Mesendoderm (in vitro differentiated cells): ENCODE data around the gene SLC24A4.
A peak's percentile ranks its signal among the peaks of the same experiment; 100 is the strongest.

Experiments
- DNase-seq: peaks from one replicate; pipeline ENCODE4 v3.0.0; 2013
- H2AK5ac ChIP-seq: 2 replicates; pipeline ENCODE4 v1.6.1; 2013; ENCODE audit warnings: low read length, inconsistent platforms
- H2BK120ac ChIP-seq: 2 replicates; pipeline ENCODE4 v1.6.1; 2013; ENCODE audit warnings: low read depth, mild to moderate bottlenecking, low read length, moderate library complexity, mixed read lengths
- H2BK15ac ChIP-seq: replicated peaks from 2 replicates; pipeline ENCODE4 v1.6.1; 2013; ENCODE audit warnings: low read depth, mild to moderate bottlenecking, moderate library complexity
- H2BK5ac ChIP-seq: 2 replicates; pipeline ENCODE4 v1.6.1; 2013; ENCODE audit warnings: low read length, inconsistent platforms
- H3K18ac ChIP-seq: 2 replicates; pipeline ENCODE4 v1.6.1; 2013; ENCODE audit warnings: mild to moderate bottlenecking, low read length, mixed read lengths
- H3K23ac ChIP-seq: one replicate; pipeline ENCODE4 v1.6.1; 2013; ENCODE audit warnings: low read length
- H3K27ac ChIP-seq: 2 replicates; pipeline ENCODE4 v1.5.1; 2013; ENCODE audit warnings: low read depth, mild to moderate bottlenecking, inconsistent platforms, low read length, moderate library complexity
- H3K27me3 ChIP-seq: 2 replicates; pipeline ENCODE4 v1.6.1; 2013; ENCODE audit warnings: low read length, control low read depth, mild to moderate bottlenecking, inconsistent platforms; ENCODE audit not compliant: insufficient read depth, poor library complexity
- H3K36me3 ChIP-seq: 2 replicates; pipeline ENCODE4 v1.6.1; 2013; ENCODE audit warnings: low read length, inconsistent platforms; ENCODE audit not compliant: control insufficient read depth, insufficient read depth
- H3K4ac ChIP-seq: one replicate; pipeline ENCODE4 v1.6.1; 2013; ENCODE audit warnings: low read depth, mild to moderate bottlenecking, low read length, moderate library complexity
- H3K4me1 ChIP-seq: 2 replicates; pipeline ENCODE4 v1.6.1; 2013; ENCODE audit warnings: low read depth, low read length, inconsistent platforms; ENCODE audit not compliant: control insufficient read depth
- H3K4me2 ChIP-seq: 2 replicates; pipeline ENCODE4 v1.6.1; 2013; ENCODE audit warnings: low read length
- H3K4me3 ChIP-seq: 2 replicates; pipeline ENCODE4 v1.5.1; 2013; ENCODE audit warnings: mild to moderate bottlenecking, low read length
- H3K56ac ChIP-seq: one replicate; pipeline ENCODE4 v1.6.1; 2013; ENCODE audit warnings: low read length
- H3K79me1 ChIP-seq: 2 replicates; pipeline ENCODE4 v1.6.1; 2013; ENCODE audit warnings: low read length, inconsistent platforms
- H3K79me2 ChIP-seq: 2 replicates; pipeline ENCODE4 v1.6.1; 2013; ENCODE audit warnings: mild to moderate bottlenecking, low read length; ENCODE audit not compliant: control insufficient read depth, insufficient read depth
- H3K9ac ChIP-seq: 2 replicates; pipeline ENCODE4 v1.6.1; 2013; ENCODE audit warnings: low read length, inconsistent platforms
- H4K5ac ChIP-seq: one replicate; pipeline ENCODE4 v1.6.1; 2013; ENCODE audit warnings: low read length
- H4K8ac ChIP-seq: one replicate; pipeline ENCODE4 v1.6.1; 2013; ENCODE audit warnings: low read depth, mild to moderate bottlenecking, control low read depth, low read length, moderate library complexity
- WGBS: extraction: QIAGEN DNeasy Blood & Tissue Kit; methylation state at CpG from one replicate; pipeline ENCODE4 v1.1.7; 2013; ENCODE audit warnings: low lambda C conversion rate, missing lambda C conversion rate; ENCODE audit not compliant: insufficient coverage; ENCODE audit errors: extremely low coverage; 5-methylcytosine and 5-hydroxymethylcytosine counted together

Gene SLC24A4

GRCh38 chr14:92415969-92416368, 93.0 kb downstream of the SLC24A4 start:
- no peak overlapping the region for H2BK5ac ChIP-seq
- no peak overlapping the region for H2BK120ac ChIP-seq
- no peak overlapping the region for H4K5ac ChIP-seq
- no CpG with 5 or more reads among the region's 9 CpGs for WGBS
- H3K36me3 ChIP-seq: no peaks in the 10 kb centered on the region
- no peak overlapping the region for H3K18ac ChIP-seq
- no peaks in the 10 kb centered on the region for H3K79me1 ChIP-seq
- H3K4ac ChIP-seq: no peak overlapping the region
- H3K23ac ChIP-seq: no peak overlapping the region
- no peak overlapping the region for H3K4me2 ChIP-seq
- DNase-seq: no peak
- no peaks in the 10 kb centered on the region for H3K27me3 ChIP-seq
- H2AK5ac ChIP-seq: no peak overlapping the region
- H3K9ac ChIP-seq: no peak overlapping the region
- no peak overlapping the region for H3K27ac ChIP-seq
- no peak overlapping the region for H3K4me3 ChIP-seq
- H3K56ac ChIP-seq: no peak overlapping the region
- H4K8ac ChIP-seq: no peak overlapping the region
- no peaks in the 10 kb centered on the region for H3K4me1 ChIP-seq
- no peak overlapping the region for H2BK15ac ChIP-seq
- H3K79me2 ChIP-seq: no peaks in the 10 kb centered on the region

- H3K23ac ChIP-seq: no peak overlapping the region
- H3K18ac ChIP-seq: no peak overlapping the region
- no peak overlapping the region for H2BK15ac ChIP-seq
- H4K5ac ChIP-seq: no peak overlapping the region
- no peak overlapping the region for H3K56ac ChIP-seq
- no peak for DNase-seq
- no peaks in the 10 kb centered on the region for H3K27me3 ChIP-seq
- H3K79me2 ChIP-seq: no peaks in the 10 kb centered on the region
- no peak overlapping the region for H3K4me2 ChIP-seq
- H3K79me1 ChIP-seq: no peaks in the 10 kb centered on the region
- H3K27ac ChIP-seq: no peak overlapping the region
- no CpG with 5 or more reads among the region's 2 CpGs for WGBS
- no peak overlapping the region for H2BK5ac ChIP-seq
- H3K36me3 ChIP-seq: no peaks in the 10 kb centered on the region
- H2AK5ac ChIP-seq: no peak overlapping the region
- H2BK120ac ChIP-seq: no peak overlapping the region
- H3K4me3 ChIP-seq: no peak overlapping the region
- H3K9ac ChIP-seq: no peak overlapping the region
- no peaks in the 10 kb centered on the region for H3K4me1 ChIP-seq
- no peak overlapping the region for H3K4ac ChIP-seq
- H4K8ac ChIP-seq: no peak overlapping the region
Observed at GRCh38 chr14:92416544-92416943, 93.6 kb downstream of the SLC24A4 start.

- Histone ChIP-seq H3K4me1 (no peaks in the 10 kb centered on the region), H3K79me2 (no peaks in the 10 kb centered on the region), H3K4me3 (no peak overlapping the region), H3K4me2 (no peak overlapping the region), H3K23ac (no peak overlapping the region), H3K4ac (no peak overlapping the region), H3K79me1 (no peaks in the 10 kb centered on the region), H4K5ac (no peak overlapping the region), H2AK5ac (no peak overlapping the region), H3K18ac (no peak overlapping the region), H3K9ac (no peak overlapping the region), H2BK5ac (no peak overlapping the region), H3K27me3 (no peaks in the 10 kb centered on the region), H2BK120ac (no peak overlapping the region), H3K56ac (no peak overlapping the region), H2BK15ac (no peak overlapping the region), H3K36me3 (no peaks in the 10 kb centered on the region), H4K8ac (no peak overlapping the region), H3K27ac (no peak overlapping the region)
- no peak for DNase-seq
- WGBS: no CpG with 5 or more reads among the region's 3 CpGs
Observed at GRCh38 chr14:92417759-92418158, 94.8 kb downstream of the SLC24A4 start.

GRCh38 chr14:92421751-92422150, 98.8 kb downstream of the SLC24A4 start:
- DNase-seq: no peak
- Histone ChIP-seq H3K18ac (no peak overlapping the region), H3K56ac (no peak overlapping the region), H3K9ac (no peak overlapping the region), H3K79me1 (no peaks in the 10 kb centered on the region), H2BK120ac (no peak overlapping the region), H3K27ac (no peak overlapping the region), H3K4ac (no peak overlapping the region), H2BK5ac (no peak overlapping the region), H3K23ac (no peak overlapping the region), H4K8ac (no peak overlapping the region), H2AK5ac (no peak overlapping the region), H2BK15ac (no peak overlapping the region), H4K5ac (no peak overlapping the region), H3K4me1 (no peaks in the 10 kb centered on the region), H3K4me3 (no peak overlapping the region), H3K79me2 (no peaks in the 10 kb centered on the region), H3K36me3 (no peaks in the 10 kb centered on the region), H3K4me2 (no peak overlapping the region), H3K27me3 (no peaks in the 10 kb centered on the region)
- WGBS: no CpG with 5 or more reads among the region's 6 CpGs

- Histone ChIP-seq H2BK15ac (no peak overlapping the region), H3K27me3 (no peaks in the 10 kb centered on the region), H4K5ac (no peak overlapping the region), H2BK120ac (no peak overlapping the region), H3K56ac (no peak overlapping the region), H3K27ac (no peak overlapping the region), H2AK5ac (no peak overlapping the region), H3K79me2 (no peaks in the 10 kb centered on the region), H3K4me3 (no peak overlapping the region), H3K79me1 (no peaks in the 10 kb centered on the region), H2BK5ac (no peak overlapping the region), H4K8ac (no peak overlapping the region), H3K23ac (no peak overlapping the region), H3K4me2 (no peak overlapping the region), H3K4me1 (no peaks in the 10 kb centered on the region), H3K9ac (no peak overlapping the region), H3K18ac (no peak overlapping the region), H3K4ac (no peak overlapping the region), H3K36me3 (no peaks in the 10 kb centered on the region)
- DNase-seq: peak; percentile 36
Observed at GRCh38 chr14:92425101-92425500, 102.1 kb downstream of the SLC24A4 start.

- H3K4me2 ChIP-seq: no peak overlapping the region
- DNase-seq: no peak
- H3K27me3 ChIP-seq: no peaks in the 10 kb centered on the region
- H3K79me2 ChIP-seq: no peaks in the 10 kb centered on the region
- H3K4ac ChIP-seq: no peak overlapping the region
- no peaks in the 10 kb centered on the region for H3K36me3 ChIP-seq
- H2BK15ac ChIP-seq: no peak overlapping the region
- H4K8ac ChIP-seq: no peak overlapping the region
- H3K9ac ChIP-seq: no peak overlapping the region
- H3K27ac ChIP-seq: no peak overlapping the region
- no peak overlapping the region for H2AK5ac ChIP-seq
- H3K79me1 ChIP-seq: no peaks in the 10 kb centered on the region
- no peak overlapping the region for H3K4me3 ChIP-seq
- H3K56ac ChIP-seq: no peak overlapping the region
- H2BK120ac ChIP-seq: no peak overlapping the region
- no peak overlapping the region for H4K5ac ChIP-seq
- H3K23ac ChIP-seq: no peak overlapping the region
- H3K18ac ChIP-seq: no peak overlapping the region
- no CpG with 5 or more reads among the region's 4 CpGs for WGBS
- H3K4me1 ChIP-seq: no peaks in the 10 kb centered on the region
- H2BK5ac ChIP-seq: no peak overlapping the region
Observed at GRCh38 chr14:92426237-92426636, 103.3 kb downstream of the SLC24A4 start.
